ENCODE measurements around the gene TDRD5. TPM values are rescaled to one million over a fixed set of nuclear protein-coding genes. Genes with fewer than 3 reads are reported as not detected.
"Not testable (repeated sequence)": the region's sequence is repeated elsewhere in the genome, so short reads cannot be mapped to it uniquely, and the experiment has no call there.

TDRD5 gene
- total and polyA plus RNA-seq, 9 donors = under 0.01 to 0.24 (median 0.16) TPM; not detected in 6

DNA sequence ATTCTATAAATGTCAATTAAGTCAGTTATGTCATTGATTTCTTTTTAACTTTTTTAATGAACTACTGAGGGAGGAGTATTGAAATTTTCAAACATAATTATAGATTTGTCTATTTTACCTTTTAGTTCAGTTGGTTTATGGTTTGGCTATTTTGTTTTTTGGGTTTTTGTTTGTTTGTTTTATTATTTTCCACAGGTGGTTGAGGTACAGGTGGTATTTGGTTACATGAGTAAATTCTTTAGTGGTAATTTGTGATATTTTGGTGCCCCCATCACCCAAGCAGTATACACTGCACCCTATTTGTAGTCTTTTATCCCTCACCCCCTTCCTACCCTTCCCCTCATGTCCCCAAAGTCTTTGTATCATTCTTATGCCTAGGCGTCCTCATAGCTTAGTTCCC lies 9.5 kb downstream of the TDRD5 start:
- DNase-seq = no peak
- WGBS (ENCODE audit: insufficient coverage) = no CpG with 5 or more reads among the region's 1 CpG
- Histone ChIP-seq H3K27ac (ENCODE audit: low read length) (no peak overlapping the region), H3K4me3 (ENCODE audit: low read length) (no peak overlapping the region), H3K36me3 (ENCODE audit: control insufficient read depth, insufficient read depth, low read length) (no peaks in the 10 kb centered on the region), H3K4me1 (ENCODE audit: control insufficient read depth, insufficient read depth, low read length) (no peaks in the 10 kb centered on the region), H3K9me3 (replicated peaks; ENCODE audit: control insufficient read depth, low read depth, low read length) (no peaks in the 10 kb centered on the region), H3K27me3 (ENCODE audit: control insufficient read depth, insufficient read depth, low read length) (no peaks in the 10 kb centered on the region)

DNA sequence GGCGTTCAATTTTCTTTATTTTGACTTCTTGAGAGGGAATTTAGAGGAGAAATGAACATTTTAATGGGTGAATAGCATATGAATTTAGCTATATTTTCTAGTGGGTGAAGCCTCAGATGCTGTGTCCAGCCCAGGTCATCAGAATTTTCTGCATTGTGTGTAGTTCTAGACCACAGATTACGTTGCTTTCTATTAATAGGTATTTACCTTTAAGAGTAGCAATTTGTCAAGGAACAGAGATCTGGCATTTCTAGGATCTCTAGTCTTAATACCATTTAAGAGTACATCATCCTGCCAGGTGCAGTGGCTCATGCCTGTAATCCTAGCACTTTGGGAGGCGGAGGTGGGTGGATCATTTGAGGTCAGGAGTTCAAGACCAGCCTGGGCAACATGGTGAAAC lies 20.7 kb downstream of the TDRD5 start:
- Histone ChIP-seq H3K9me3 (replicated peaks; ENCODE audit: control insufficient read depth, low read depth, low read length) (no peaks in the 10 kb centered on the region), H3K4me1 (ENCODE audit: control insufficient read depth, insufficient read depth, low read length) (no peaks in the 10 kb centered on the region), H3K27ac (ENCODE audit: low read length) (no peak overlapping the region), H3K27me3 (ENCODE audit: control insufficient read depth, insufficient read depth, low read length) (no peaks in the 10 kb centered on the region), H3K4me3 (ENCODE audit: low read length) (no peak overlapping the region), H3K36me3 (ENCODE audit: control insufficient read depth, insufficient read depth, low read length) (no peaks in the 10 kb centered on the region)
- WGBS (ENCODE audit: insufficient coverage) = 100% methylated on average over 1 of the region's 3 CpGs
- DNase-seq = no peak

DNA sequence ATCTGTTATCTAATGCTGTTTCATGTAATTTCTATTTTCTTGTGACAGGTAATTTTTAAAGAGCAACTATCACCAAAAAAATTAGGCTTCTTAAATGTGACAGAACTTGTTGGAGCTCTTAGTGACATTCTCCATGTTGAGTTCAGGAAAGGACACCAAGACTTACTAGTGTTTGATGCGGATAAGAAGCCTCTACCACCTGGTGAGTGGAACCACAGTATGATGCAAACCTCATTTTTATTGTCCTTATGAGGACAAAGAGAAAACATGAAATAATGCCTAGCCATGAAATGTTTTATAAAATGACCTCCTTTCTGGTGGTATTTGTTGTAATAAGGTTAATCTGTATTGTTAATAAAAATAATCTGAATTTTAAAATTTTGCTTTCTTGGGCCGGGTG lies 39.1 kb downstream of the TDRD5 start:
- Histone ChIP-seq H3K4me1 (ENCODE audit: control insufficient read depth, insufficient read depth, low read length) (no peaks in the 10 kb centered on the region), H3K36me3 (ENCODE audit: control insufficient read depth, insufficient read depth, low read length) (no peaks in the 10 kb centered on the region), H3K27me3 (ENCODE audit: control insufficient read depth, insufficient read depth, low read length) (no peaks in the 10 kb centered on the region), H3K4me3 (ENCODE audit: low read length) (no peak overlapping the region), H3K27ac (ENCODE audit: low read length) (no peak overlapping the region), H3K9me3 (replicated peaks; ENCODE audit: control insufficient read depth, low read depth, low read length) (no peaks in the 10 kb centered on the region)
- DNase-seq = no peak
- WGBS (ENCODE audit: insufficient coverage) = no CpG with 5 or more reads among the region's 2 CpGs

DNA sequence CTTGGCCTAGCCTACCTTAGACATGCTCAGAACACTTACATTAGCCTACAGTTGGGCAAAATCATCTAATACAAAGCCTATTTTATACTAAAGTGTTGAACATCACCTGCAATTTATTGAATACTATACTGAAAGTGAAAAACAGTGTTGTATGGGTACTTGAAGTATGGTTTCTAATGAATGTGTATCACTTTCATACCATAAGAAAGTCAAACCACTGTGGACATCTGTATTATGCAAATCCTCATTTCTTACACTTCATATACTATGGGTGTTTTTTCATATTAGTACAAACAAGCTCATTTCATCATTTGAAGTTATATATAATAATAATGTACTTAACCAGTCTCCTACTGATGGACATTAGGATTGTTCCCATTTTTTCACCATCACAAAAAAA lies 41.2 kb downstream of the TDRD5 start:
- Histone ChIP-seq H3K36me3 (ENCODE audit: control insufficient read depth, insufficient read depth, low read length) (no peaks in the 10 kb centered on the region), H3K9me3 (replicated peaks; ENCODE audit: control insufficient read depth, low read depth, low read length) (no peaks in the 10 kb centered on the region), H3K4me3 (ENCODE audit: low read length) (no peak overlapping the region), H3K27me3 (ENCODE audit: control insufficient read depth, insufficient read depth, low read length) (no peaks in the 10 kb centered on the region), H3K4me1 (ENCODE audit: control insufficient read depth, insufficient read depth, low read length) (no peaks in the 10 kb centered on the region), H3K27ac (ENCODE audit: low read length) (no peak overlapping the region)
- no peak for DNase-seq

DNA sequence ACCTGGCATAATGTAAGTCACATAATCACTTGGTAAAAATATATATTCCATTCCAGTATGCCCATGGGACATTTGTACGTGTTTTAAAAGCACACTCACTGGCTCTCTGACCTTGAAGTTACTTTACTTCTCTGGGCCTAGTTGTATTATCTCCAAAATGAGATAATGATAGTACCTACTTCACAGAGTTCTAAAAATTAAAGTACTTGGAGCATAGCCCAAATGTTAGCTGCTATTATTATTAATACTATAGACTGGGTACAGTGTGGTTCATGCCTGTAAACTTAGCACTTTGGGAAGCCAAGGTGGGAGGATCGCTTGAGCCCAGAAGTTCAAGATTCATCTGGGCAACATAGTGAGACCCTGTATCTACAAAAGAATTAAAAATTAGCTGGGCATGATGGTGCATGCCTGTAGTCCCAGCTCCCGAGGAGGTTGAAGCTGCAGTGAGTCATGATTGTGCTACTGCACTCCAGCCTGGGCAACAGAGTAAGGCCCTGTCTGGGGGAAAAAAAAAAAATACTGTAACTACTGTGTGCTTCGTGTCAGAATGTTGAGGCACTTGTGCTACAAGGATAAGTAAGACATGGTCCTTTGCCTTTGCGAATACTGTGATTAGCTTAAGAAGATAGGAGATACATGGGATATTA lies 45.7 kb downstream of the TDRD5 start:
- DNase-seq = no peak
- Histone ChIP-seq H3K27ac (ENCODE audit: low read length) (no peak overlapping the region), H3K4me3 (ENCODE audit: low read length) (no peak overlapping the region), H3K27me3 (ENCODE audit: control insufficient read depth, insufficient read depth, low read length) (no peaks in the 10 kb centered on the region), H3K4me1 (ENCODE audit: control insufficient read depth, insufficient read depth, low read length) (no peaks in the 10 kb centered on the region), H3K9me3 (replicated peaks; ENCODE audit: control insufficient read depth, low read depth, low read length) (no peaks in the 10 kb centered on the region), H3K36me3 (ENCODE audit: control insufficient read depth, insufficient read depth, low read length) (no peaks in the 10 kb centered on the region)
- WGBS (ENCODE audit: insufficient coverage) = 72% methylated on average over 4 of the region's 5 CpGs

DNA sequence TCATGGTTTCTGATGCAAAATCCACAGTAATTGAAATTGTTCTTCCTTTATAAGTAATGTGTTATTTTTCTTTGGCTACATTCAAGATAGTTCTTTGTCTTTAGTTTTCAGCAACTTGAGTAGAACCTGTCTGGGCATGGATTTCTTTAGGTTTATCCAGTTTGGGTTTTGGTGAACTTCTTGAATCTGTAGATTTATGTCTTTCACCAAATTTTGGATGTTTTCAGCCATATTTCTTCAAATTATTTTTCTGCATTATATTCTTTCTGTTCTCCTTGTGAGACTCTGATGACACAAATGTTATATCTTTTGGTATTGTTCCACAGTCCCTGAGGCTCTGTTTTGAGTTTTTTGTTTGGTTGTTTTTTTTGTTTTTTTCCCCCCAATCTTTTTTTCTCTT lies 69.4 kb downstream of the TDRD5 start:
- H3K27me3 ChIP-seq (ENCODE audit: control insufficient read depth, insufficient read depth, low read length) = no peaks in the 10 kb centered on the region
- no peak overlapping the region for H3K4me3 ChIP-seq (ENCODE audit: low read length)
- no peak overlapping the region for H3K27ac ChIP-seq (ENCODE audit: low read length)
- no peaks in the 10 kb centered on the region for H3K4me1 ChIP-seq (ENCODE audit: control insufficient read depth, insufficient read depth, low read length)
- H3K9me3 ChIP-seq (replicated peaks; ENCODE audit: control insufficient read depth, low read depth, low read length) = no peaks in the 10 kb centered on the region
- no peak for DNase-seq
- no peaks in the 10 kb centered on the region for H3K36me3 ChIP-seq (ENCODE audit: control insufficient read depth, insufficient read depth, low read length)

DNA sequence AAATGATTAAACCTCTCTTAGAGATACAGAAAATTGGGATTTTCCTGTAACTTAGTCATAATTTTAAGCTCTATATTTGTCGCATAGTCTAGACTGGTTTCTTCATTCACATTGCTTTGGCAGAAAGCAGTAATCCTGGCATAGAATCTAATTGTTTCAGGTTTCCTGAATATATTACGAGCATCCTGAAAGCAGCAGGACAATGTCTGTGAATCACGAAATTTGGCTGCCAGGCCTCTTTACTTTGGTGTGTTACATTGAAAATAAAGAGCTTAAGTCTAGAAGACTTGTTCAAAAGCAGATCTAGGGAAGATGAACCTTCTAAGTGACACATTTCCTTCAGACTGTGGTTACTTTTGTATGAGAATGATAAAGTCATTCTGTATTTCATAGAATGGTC lies 72.2 kb downstream of the TDRD5 start:
- no peaks in the 10 kb centered on the region for H3K36me3 ChIP-seq (ENCODE audit: control insufficient read depth, insufficient read depth, low read length)
- no peaks in the 10 kb centered on the region for H3K27me3 ChIP-seq (ENCODE audit: control insufficient read depth, insufficient read depth, low read length)
- H3K4me1 ChIP-seq (ENCODE audit: control insufficient read depth, insufficient read depth, low read length) = no peaks in the 10 kb centered on the region
- no peak overlapping the region for H3K27ac ChIP-seq (ENCODE audit: low read length)
- WGBS (ENCODE audit: insufficient coverage) = 60% methylated on average over 1 of the region's 3 CpGs
- no peaks in the 10 kb centered on the region for H3K9me3 ChIP-seq (replicated peaks; ENCODE audit: control insufficient read depth, low read depth, low read length)
- H3K4me3 ChIP-seq (ENCODE audit: low read length) = no peak overlapping the region
- peak; percentile 52 for DNase-seq

DNA sequence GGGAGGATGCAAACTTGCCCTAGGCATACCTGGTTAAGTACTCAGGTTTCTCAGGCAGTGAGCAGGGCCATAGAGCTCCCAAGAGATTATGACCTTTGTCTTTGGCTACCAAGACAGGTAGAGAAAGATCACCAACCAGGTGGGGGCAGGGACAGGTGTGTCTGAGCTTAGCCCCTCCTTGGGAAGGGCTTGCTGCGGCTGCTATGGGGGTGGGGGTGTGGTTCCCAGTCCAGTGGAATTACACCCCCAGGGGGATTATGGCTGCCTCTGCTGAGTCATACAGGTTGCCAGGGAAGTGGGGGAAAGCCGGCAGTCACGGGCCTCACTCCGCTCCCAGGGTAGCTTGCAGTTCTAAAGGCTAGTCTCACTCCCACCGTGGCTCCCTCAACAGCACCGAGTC lies 86.2 kb downstream of the TDRD5 start:
- WGBS (ENCODE audit: insufficient coverage) = 98% methylated on average over 4 of the region's 6 CpGs
- H3K27me3 ChIP-seq (ENCODE audit: control insufficient read depth, insufficient read depth, low read length) = no peaks in the 10 kb centered on the region
- H3K4me3 ChIP-seq (ENCODE audit: low read length) = no peak overlapping the region
- no peak for DNase-seq
- no peaks in the 10 kb centered on the region for H3K9me3 ChIP-seq (replicated peaks; ENCODE audit: control insufficient read depth, low read depth, low read length)
- no peak overlapping the region for H3K27ac ChIP-seq (ENCODE audit: low read length)
- no peaks in the 10 kb centered on the region for H3K4me1 ChIP-seq (ENCODE audit: control insufficient read depth, insufficient read depth, low read length)
- no peaks in the 10 kb centered on the region for H3K36me3 ChIP-seq (ENCODE audit: control insufficient read depth, insufficient read depth, low read length)

DNA sequence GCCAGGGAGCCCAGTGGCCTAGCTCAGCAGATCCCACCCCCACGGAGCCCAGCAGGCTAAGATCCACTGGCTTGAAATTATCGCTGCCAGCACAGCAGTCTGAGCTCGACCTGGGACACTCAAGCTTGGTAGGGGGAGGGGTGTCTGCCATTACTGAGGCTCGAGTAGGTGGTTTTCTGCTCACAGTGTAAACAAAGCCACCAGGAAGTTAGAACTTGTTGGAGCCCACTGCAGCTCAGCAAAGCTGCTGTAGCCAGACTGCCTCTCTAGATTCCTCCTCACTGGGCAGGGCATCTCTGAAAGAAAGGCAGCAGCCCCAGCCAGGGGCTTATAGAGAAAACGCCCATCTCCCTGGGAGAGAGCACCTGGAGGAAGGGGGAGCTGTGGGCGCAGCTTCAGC lies 102.9 kb downstream of the TDRD5 start:
- H3K27me3 ChIP-seq (ENCODE audit: control insufficient read depth, insufficient read depth, low read length); H3K36me3 ChIP-seq (ENCODE audit: control insufficient read depth, insufficient read depth, low read length); H3K4me3 ChIP-seq (ENCODE audit: low read length); H3K4me1 ChIP-seq (ENCODE audit: control insufficient read depth, insufficient read depth, low read length); H3K9me3 ChIP-seq (replicated peaks; ENCODE audit: control insufficient read depth, low read depth, low read length); H3K27ac ChIP-seq (ENCODE audit: low read length); DNase-seq: not testable (repeated sequence)
- 76% methylated on average over 2 of the region's 6 CpGs for WGBS (ENCODE audit: insufficient coverage)

DNA sequence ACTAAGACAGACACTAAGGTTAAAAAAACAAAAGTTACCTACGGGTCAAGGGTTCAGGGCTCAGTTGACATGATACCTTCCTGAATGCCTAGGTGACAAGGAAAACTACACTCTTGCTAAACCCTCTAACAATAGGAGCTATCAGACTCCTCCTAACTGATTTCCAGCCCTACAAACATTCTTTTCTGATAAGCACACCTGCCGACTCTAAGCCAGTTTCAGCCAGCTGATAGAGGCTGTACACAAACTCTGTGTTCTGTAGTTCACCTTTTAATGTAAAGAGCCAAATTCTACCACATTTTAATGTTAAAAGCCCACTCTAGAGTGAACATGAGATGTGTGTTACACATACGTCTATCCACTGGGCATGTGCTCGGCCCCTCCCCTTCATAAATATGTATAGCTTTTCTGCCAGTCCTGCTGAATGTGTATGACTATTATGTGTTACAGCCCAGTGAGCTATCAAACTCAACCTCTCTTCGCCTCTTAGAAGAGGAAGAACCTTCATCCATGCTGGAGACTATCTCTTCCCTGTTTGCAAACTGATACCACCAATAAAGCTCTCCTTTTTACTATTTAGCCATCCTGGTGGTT lies 111.4 kb downstream of the TDRD5 start:
- Histone ChIP-seq H3K27me3 (ENCODE audit: control insufficient read depth, insufficient read depth, low read length) (no peaks in the 10 kb centered on the region), H3K4me3 (ENCODE audit: low read length) (no peak overlapping the region), H3K4me1 (ENCODE audit: control insufficient read depth, insufficient read depth, low read length) (no peaks in the 10 kb centered on the region), H3K36me3 (ENCODE audit: control insufficient read depth, insufficient read depth, low read length) (no peaks in the 10 kb centered on the region), H3K9me3 (replicated peaks; ENCODE audit: control insufficient read depth, low read depth, low read length) (no peaks in the 10 kb centered on the region), H3K27ac (ENCODE audit: low read length) (no peak overlapping the region)
- WGBS (ENCODE audit: insufficient coverage) = 89% methylated on average over 1 of the region's 5 CpGs
- DNase-seq = no peak

Data from muscle of leg (tissue), 11 donors.